Measurements from ENCODE around the gene CCM2L.

The CCM2L gene

DNA sequence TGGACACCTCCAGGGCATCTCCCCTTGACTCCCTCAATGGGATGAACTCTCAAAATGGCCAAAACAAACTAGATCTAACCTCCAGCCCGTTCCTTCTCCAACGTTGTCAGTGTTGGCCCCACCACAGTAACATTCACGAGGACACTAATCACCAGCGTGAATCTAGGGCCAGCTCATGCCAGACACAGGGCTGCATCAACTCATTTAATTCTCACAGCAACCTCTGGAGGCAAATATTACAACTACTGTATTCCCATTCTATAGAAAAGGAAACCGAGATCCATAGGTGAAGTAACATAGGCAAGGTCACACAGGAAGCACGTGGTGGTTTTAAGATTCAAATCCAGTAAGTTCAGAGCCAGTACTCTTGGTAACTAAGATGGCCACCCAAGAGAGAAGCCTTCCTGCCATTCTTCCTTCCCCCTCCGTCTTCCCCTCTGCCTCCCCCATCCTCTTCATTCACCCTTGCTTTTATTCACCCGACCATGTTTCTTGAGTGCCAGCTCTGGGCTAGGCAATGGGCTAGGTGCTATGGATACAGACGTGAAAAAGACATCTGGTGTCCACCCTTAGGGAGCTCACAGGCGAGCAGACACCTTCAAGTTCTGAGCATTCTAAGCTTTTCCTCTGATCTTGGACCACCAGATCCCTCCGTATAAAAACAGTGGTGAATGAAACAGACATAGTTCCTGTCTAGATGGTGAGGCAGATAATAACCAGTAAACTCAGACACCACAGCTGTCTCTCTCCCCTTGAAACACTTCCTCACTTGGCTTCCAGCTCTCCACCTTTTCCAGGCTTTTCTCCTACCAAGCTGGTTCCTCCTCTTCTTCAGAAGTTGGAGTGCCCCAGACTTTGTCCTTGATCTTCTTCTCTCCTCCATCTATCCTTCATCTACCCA lies 9.6 kb downstream of the CCM2L start:
- TF ChIP-seq, protein P1, sequence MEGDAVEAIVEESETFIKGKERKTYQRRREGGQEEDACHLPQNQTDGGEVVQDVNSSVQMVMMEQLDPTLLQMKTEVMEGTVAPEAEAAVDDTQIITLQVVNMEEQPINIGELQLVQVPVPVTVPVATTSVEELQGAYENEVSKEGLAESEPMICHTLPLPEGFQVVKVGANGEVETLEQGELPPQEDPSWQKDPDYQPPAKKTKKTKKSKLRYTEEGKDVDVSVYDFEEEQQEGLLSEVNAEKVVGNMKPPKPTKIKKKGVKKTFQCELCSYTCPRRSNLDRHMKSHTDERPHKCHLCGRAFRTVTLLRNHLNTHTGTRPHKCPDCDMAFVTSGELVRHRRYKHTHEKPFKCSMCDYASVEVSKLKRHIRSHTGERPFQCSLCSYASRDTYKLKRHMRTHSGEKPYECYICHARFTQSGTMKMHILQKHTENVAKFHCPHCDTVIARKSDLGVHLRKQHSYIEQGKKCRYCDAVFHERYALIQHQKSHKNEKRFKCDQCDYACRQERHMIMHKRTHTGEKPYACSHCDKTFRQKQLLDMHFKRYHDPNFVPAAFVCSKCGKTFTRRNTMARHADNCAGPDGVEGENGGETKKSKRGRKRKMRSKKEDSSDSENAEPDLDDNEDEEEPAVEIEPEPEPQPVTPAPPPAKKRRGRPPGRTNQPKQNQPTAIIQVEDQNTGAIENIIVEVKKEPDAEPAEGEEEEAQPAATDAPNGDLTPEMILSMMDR (IDR thresholded peaks at IDR 0.05; ENCODE audit: control extremely low read depth, extremely low read depth, low read depth, missing control alignments), result no peak
- ChIA-PET CTCF (interaction anchor here (0.7 to 8.1 kb wide), 9 partner anchors 13 to 187 kb away, joined by 3 to 92 read pairs (median 3); no protein-coding TSS in a partner anchor), POLR2A (interaction anchor here (0.6 kb wide), 1 partner anchor 71 kb away, joined by 3 read pairs; no protein-coding TSS in a partner anchor)
- no peak for DNase-seq (ENCODE audit: extremely low spot score)

DNA sequence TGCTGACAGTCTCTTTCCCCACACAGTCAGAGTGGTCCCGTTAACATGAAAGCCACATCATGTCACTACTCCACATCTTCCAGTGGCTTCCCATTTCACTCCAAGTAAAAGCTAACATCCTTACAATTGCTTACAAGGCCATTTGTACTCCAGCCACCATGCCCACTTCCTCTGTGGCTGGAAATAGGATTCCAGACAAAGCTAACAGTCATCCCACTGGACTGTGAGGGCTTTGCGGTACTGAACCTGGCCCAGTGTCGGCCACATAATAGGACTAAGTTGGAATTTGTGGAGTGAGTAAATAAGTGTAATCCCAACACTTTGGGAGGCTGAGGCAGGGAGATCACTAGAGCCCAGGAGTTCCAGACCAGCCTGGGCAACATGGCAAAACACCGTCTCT lies 10.9 kb downstream of the CCM2L start:
- DNase-seq (ENCODE audit: extremely low spot score), result no peak

DNA sequence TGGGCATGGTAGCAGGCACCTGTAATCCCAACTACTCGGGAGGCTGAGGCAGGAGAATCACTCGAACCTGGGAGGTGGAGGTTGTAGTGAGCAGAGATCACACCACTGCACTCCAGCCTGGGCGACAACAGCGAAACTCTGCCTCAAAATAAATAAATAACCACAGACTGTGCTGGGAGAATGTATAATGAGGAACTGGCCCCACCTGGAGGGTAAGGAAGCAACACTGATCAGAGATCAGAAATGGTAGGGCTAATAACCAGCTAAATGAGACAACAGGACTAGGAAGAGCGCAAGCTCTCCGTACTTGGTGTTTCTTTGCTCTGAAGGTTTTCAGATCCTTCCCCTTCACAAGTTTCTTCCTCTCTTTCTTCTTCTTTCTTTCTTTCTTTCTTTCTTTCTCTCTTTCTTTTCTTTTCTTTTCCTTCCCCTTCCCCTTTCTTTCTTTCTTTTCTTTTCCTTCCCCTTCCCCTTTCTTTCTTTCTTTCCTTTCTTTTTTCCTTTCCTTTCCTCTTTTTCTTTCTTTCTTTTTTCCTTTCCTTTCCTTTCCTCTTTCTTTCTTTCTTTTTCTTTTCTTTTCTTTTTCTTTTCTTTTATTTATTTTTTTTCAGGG lies 14.6 kb downstream of the CCM2L start:
- ChIA-PET CTCF (interaction anchor here (1.2 to 8.1 kb wide), 3 partner anchors 8 to 201 kb away, joined by 3 to 92 read pairs (median 4); no protein-coding TSS in a partner anchor), POLR2A (no interaction called here)
- DNase-seq (ENCODE audit: extremely low spot score), result no peak
- TF ChIP-seq, protein P1 (IDR thresholded peaks at IDR 0.05; ENCODE audit: control extremely low read depth, extremely low read depth, low read depth, missing control alignments), result no peak

More for the DNA sequence above, 10.9 kb downstream of the CCM2L start:
- TF ChIP-seq, protein P1 (IDR thresholded peaks at IDR 0.05; ENCODE audit: control extremely low read depth, extremely low read depth, low read depth, missing control alignments), result no peak
- ChIA-PET POLR2A (interaction anchor here (0.6 to 0.7 kb wide), 2 partner anchors 12 to 38 kb away, joined by 3 read pairs; no protein-coding TSS in a partner anchor), CTCF (interaction anchor here (1.5 to 8.1 kb wide), 2 partner anchors 8 to 12 kb away, joined by 3 to 92 read pairs; no protein-coding TSS in a partner anchor)

DNA sequence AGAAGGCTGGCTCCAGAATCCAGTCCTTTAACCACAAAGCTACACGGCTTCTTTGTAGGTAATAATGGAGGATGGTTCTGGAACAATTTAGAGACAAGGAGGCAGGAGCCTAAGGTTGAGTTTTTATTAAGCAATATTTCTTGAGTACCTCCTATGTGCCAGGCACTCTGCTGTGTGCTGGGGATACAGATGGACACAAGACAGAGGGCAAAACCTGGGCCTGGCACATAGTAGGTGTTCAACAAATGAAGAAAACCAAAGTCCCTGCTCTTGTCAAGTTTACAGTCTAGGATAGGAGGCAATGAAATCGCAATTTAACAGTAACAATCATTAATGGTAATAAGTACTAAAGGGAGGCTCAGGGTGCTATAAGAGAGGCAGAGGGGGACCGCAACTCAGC lies 17.4 kb downstream of the CCM2L start:
- CTCF ChIA-PET, result interaction anchor here (1.1 to 1.5 kb wide), 2 partner anchors 204 to 205 kb away, joined by 3 read pairs; no protein-coding TSS in a partner anchor
- no peak for DNase-seq (ENCODE audit: extremely low spot score)
- TF ChIP-seq, protein P1 (IDR thresholded peaks at IDR 0.05; ENCODE audit: control extremely low read depth, extremely low read depth, low read depth, missing control alignments), result no peak
- POLR2A ChIA-PET, result no interaction called here

DNA sequence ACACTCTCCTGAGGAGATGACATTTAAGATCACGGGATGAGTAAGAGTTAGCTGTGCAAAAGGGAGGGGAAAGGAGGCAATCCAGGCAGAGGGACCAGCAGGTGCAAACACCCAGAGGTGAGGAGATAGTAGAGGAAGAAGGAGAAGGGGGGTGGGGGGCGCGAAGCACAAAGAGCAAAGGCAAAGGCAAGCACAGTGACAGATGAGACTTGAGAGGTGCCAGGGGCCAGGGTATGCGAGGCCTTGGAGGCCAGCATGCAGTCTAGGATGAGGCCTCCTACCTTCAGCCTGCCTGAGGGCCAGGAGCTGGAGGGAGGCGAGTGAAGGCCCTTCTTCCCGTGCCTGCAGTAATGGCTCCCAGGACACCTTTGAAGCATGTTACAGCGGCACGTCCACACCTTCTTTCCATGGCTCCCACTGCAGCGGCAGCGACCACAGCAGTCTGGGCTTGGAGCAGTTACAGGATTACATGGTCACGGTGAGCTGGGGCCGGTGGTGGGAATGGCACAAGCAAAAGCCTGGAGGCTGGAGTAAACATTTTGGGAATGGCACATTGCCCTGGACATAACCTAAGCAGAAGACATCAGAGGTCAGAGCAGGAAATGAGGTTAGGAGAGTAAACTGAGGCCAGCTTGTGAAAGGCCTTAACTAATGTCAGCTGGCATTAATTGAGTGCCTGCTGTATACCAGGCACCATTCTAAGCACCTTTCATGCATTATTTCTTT lies 18.6 kb downstream of the CCM2L start:
- CTCF ChIA-PET, result interaction anchor here (1.2 to 8.1 kb wide), 10 partner anchors 6 to 206 kb away, joined by 4 to 92 read pairs (median 44); no protein-coding TSS in a partner anchor
- POLR2A ChIA-PET, result no interaction called here
- TF ChIP-seq, protein P1 (IDR thresholded peaks at IDR 0.05; ENCODE audit: control extremely low read depth, extremely low read depth, low read depth, missing control alignments), result no peak
- no peak for DNase-seq (ENCODE audit: extremely low spot score)

DNA sequence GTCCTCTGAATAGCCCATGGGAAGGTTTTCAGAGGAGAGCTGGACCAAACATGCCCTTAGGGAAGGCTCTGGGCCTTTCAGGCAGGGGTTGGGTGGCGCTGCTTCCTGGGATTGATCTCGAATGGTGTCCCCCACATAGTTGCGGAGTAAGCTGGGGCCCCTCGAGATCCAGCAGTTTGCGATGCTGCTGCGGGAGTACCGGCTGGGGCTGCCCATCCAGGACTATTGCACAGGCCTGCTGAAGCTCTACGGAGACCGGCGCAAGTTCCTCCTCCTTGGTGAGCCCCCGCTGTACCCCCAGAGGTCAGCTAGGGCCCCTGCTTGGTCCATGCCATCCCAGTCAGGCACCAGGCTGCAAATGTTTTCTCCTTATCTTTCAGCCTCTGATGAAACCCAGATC lies 19.3 kb downstream of the CCM2L start:
- TF ChIP-seq, protein P1 (IDR thresholded peaks at IDR 0.05; ENCODE audit: control extremely low read depth, extremely low read depth, low read depth, missing control alignments), result no peak
- no peak for DNase-seq (ENCODE audit: extremely low spot score)
- CTCF ChIA-PET, result interaction anchor here (1.1 to 8.1 kb wide), 16 partner anchors 7 to 207 kb away, joined by 3 to 92 read pairs (median 24); partner anchors contain the start of gene PDRG1
- POLR2A ChIA-PET, result no interaction called here

All from GM10248 (cell line).